ENCODE results near the gene MIDN.
A peak's percentile ranks its signal among the peaks of the same experiment; 100 is the strongest.

MIDN gene

DNA sequence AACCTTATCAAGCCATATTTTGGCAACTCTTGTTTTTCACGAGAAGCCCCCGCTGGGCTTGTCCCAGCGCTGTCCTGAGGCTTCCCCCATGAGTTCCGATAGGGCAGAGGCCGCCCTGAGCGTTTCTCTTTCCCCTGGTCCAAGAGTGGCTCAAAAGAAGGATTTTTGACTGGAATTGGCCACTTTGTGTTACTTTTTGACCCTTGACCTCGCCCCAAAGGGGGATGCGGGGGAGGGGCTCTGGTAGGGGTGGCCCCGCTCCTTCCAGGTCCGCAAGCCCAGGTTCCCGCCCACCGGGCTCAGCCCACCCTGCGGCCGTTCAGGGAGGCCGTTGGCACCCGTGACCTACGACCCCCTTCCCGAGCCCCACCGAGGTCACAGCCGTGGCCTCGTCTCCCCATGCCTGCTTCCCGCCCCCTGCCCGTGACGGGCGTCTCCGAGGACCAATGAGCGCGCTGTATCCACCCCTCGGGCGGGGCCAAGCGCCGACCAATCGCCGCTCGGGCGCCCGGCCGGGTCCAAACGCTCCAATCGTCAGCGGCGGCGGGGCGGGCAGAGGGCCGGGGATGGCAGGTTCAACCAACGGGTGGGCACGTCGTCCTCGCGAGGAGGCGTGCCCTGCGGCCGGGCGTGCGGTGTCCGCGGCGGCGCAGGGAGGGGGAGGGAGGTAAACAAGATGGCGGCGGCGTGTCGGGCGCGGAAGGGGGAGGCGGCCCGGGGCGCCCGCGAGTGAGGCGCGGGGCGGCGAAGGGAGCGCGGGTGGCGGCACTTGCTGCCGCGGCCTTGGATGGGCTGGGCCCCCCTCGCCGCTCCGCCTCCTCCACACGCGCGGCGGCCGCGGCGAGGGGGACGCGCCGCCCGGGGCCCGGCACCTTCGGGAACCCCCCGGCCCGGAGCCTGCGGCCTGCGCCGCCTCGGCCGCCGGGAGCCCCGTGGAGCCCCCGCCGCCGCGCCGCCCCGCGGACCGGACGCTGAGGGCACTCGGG, 43.0 kb upstream of the MIDN start, which contains the start of gene STK11:
Gene STK11 (plus strand): TSS at position 665 of the 986 bp plus-strand sequence. CDS start 1,136 bp downstream, outside the sequence.
- H3K4me1 ChIP-seq (ENCODE audit: control insufficient read depth in 2 of 2, insufficient read depth in 1 of 2, low read depth in 1 of 2, low read length in 2 of 2): peaks cover 13 to 18% of the 10 kb centered on the region in 2 donors
- H3K27ac ChIP-seq (replicated peaks; ENCODE audit: low read length): peak within 1 kb of the TSS; percentile 95
- peak within 1 kb of the TSS; percentile 97 for H3K23ac ChIP-seq (ENCODE audit: low read depth, low read length, poor library complexity)

DNA sequence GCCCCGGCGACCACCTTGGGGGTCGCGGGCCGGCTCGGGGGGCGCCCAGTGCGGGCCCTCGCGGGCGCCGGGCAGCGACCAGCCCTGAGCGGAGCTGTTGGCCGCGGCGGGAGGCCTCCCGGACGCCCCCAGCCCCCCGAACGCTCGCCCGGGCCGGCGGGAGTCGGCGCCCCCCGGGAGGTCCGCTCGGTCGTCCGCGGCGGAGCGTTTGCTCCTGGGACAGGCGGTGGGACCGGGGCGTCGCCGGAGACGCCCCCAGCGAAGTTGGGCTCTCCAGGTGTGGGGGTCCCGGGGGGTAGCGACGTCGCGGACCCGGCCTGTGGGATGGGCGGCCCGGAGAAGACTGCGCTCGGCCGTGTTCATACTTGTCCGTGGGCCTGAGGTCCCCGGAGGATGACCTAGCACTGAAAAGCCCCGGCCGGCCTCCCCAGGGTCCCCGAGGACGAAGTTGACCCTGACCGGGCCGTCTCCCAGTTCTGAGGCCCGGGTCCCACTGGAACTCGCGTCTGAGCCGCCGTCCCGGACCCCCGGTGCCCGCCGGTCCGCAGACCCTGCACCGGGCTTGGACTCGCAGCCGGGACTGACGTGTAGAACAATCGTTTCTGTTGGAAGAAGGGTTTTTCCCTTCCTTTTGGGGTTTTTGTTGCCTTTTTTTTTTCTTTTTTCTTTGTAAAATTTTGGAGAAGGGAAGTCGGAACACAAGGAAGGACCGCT, 42.1 kb upstream of the MIDN start:
- peaks cover 13 to 18% of the 10 kb centered on the region in 2 donors for H3K4me1 ChIP-seq (ENCODE audit: control insufficient read depth in 2 of 2, insufficient read depth in 1 of 2, low read depth in 1 of 2, low read length in 2 of 2)
- peak overlapping the region; percentile 71 for H3K18ac ChIP-seq (ENCODE audit: low read length)
- H2BK5ac ChIP-seq (ENCODE audit: low read length): peak overlapping the region; percentile 11
- H3K4me3 ChIP-seq (ENCODE audit: low read length in 2 of 2): peak overlapping the region; percentile 66 to 98
- peak overlapping the region; percentile 87 for H3K23ac ChIP-seq (ENCODE audit: low read depth, low read length, poor library complexity)
- no peak overlapping the region for H3K27ac ChIP-seq (replicated peaks; ENCODE audit: low read length)
- H4K91ac ChIP-seq (ENCODE audit: low read depth, low read length, poor library complexity): no peak overlapping the region
- H3K9ac ChIP-seq (ENCODE audit: low read depth, low read length, poor library complexity): peak overlapping the region; percentile 97
- peaks cover 31% of the 10 kb centered on the region for H3K79me1 ChIP-seq (ENCODE audit: low read depth, low read length)
- H2BK15ac ChIP-seq (ENCODE audit: low read length): no peak overlapping the region
- no peak overlapping the region for H4K8ac ChIP-seq (ENCODE audit: low read depth, low read length)
- no peak overlapping the region for H3K4ac ChIP-seq (ENCODE audit: low read length)
- peak overlapping the region; percentile 58 for H2AK5ac ChIP-seq (ENCODE audit: low read depth, low read length)
- WGBS, 2 donors (ENCODE audit: extremely low coverage in 2 of 2, insufficient read length in 2 of 2, insufficient replicate concordance in 1 of 2): no CpG with 5 or more reads among the region's 78 CpGs
- peak overlapping the region; percentile 52 for H2BK120ac ChIP-seq (ENCODE audit: low read depth, low read length)
- DNase-seq (ENCODE audit: low spot score): no peak
- H2BK12ac ChIP-seq (ENCODE audit: low read length): no peak overlapping the region
- no peaks in the 10 kb centered on the region for H3K9me3 ChIP-seq (replicated peaks in 1 of 2; ENCODE audit: control insufficient read depth in 2 of 2, insufficient read depth in 1 of 2, low read depth in 1 of 2, low read length in 2 of 2)
- H3K14ac ChIP-seq (ENCODE audit: low read length): no peak overlapping the region
- no peaks in the 10 kb centered on the region for H3K27me3 ChIP-seq (ENCODE audit: control insufficient read depth in 3 of 3, insufficient read depth in 3 of 3, low read depth in 1 of 3, low read length in 3 of 3)
- no peak overlapping the region for H2AFZ ChIP-seq (ENCODE audit: low read length)
- H3K4me2 ChIP-seq (ENCODE audit: insufficient read depth, low read length, poor library complexity, severe bottlenecking): peak overlapping the region; percentile 93
- H3K36me3 ChIP-seq (replicated peaks in 1 of 2; ENCODE audit: control insufficient read depth in 2 of 2, insufficient read depth in 2 of 2, low read length in 2 of 2): peaks cover 7 to 37% of the 10 kb centered on the region in 2 donors

More for the DNA sequence above, 43.0 kb upstream of the MIDN start, which contains the start of gene STK11:
- Histone ChIP-seq H2BK15ac (ENCODE audit: low read length) (no peak within 1 kb of the TSS), H3K4me3 (ENCODE audit: low read length in 2 of 2) (peak within 1 kb of the TSS; percentile 66 to 98), H3K4me2 (ENCODE audit: insufficient read depth, low read length, poor library complexity, severe bottlenecking) (peak within 1 kb of the TSS; percentile 93), H2BK120ac (ENCODE audit: low read depth, low read length) (peak within 1 kb of the TSS; percentile 52), H4K91ac (ENCODE audit: low read depth, low read length, poor library complexity) (no peak within 1 kb of the TSS), H2BK5ac (ENCODE audit: low read length) (no peak within 1 kb of the TSS), H3K14ac (ENCODE audit: low read length) (no peak within 1 kb of the TSS), H3K27me3 (ENCODE audit: control insufficient read depth in 3 of 3, insufficient read depth in 3 of 3, low read depth in 1 of 3, low read length in 3 of 3) (no peaks in the 10 kb centered on the region), H3K9ac (ENCODE audit: low read depth, low read length, poor library complexity) (peak within 1 kb of the TSS; percentile 81), H3K9me3 (replicated peaks in 1 of 2; ENCODE audit: control insufficient read depth in 2 of 2, insufficient read depth in 1 of 2, low read depth in 1 of 2, low read length in 2 of 2) (no peaks in the 10 kb centered on the region), H2AFZ (ENCODE audit: low read length) (peak within 1 kb of the TSS; percentile 81), H3K4ac (ENCODE audit: low read length) (no peak within 1 kb of the TSS), H2BK12ac (ENCODE audit: low read length) (no peak within 1 kb of the TSS), H3K79me1 (ENCODE audit: low read depth, low read length) (peaks cover 27% of the 10 kb centered on the region), H2AK5ac (ENCODE audit: low read depth, low read length) (peak within 1 kb of the TSS; percentile 58), H3K36me3 (replicated peaks in 1 of 2; ENCODE audit: control insufficient read depth in 2 of 2, insufficient read depth in 2 of 2, low read length in 2 of 2) (peaks cover 7 to 30% of the 10 kb centered on the region in 2 donors), H4K8ac (ENCODE audit: low read depth, low read length) (no peak within 1 kb of the TSS), H3K18ac (ENCODE audit: low read length) (peak within 1 kb of the TSS; percentile 90)
- DNase-seq (ENCODE audit: low spot score): peak; percentile 99
- no CpG with 5 or more reads among the region's 114 CpGs for WGBS, 2 donors (ENCODE audit: extremely low coverage in 2 of 2, insufficient read length in 2 of 2, insufficient replicate concordance in 1 of 2)

DNA sequence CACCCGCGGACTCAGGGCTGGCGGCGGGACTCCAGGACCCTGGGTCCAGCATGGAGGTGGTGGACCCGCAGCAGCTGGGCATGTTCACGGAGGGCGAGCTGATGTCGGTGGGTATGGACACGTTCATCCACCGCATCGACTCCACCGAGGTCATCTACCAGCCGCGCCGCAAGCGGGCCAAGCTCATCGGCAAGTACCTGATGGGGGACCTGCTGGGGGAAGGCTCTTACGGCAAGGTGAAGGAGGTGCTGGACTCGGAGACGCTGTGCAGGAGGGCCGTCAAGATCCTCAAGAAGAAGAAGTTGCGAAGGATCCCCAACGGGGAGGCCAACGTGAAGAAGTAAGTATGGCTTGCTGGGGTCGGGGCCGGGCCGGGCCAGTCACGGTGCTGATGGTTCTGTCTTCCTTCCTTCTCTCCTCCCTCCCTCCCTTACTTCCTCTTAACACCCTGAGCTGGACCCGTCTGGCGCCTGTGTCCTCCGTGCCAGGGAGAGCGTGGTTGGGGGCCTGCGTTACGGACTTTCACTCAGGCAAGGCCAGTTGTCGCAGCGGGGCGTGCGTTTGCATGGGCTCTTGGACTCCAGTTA, 41.4 kb upstream of the MIDN start:
- DNase-seq (ENCODE audit: low spot score): no peak
- Histone ChIP-seq H3K4ac (ENCODE audit: low read length) (no peak overlapping the region), H3K4me1 (ENCODE audit: control insufficient read depth in 2 of 2, insufficient read depth in 1 of 2, low read depth in 1 of 2, low read length in 2 of 2) (peaks cover 13 to 18% of the 10 kb centered on the region in 2 donors), H3K18ac (ENCODE audit: low read length) (peak overlapping the region; percentile 8), H2BK12ac (ENCODE audit: low read length) (no peak overlapping the region), H3K9me3 (replicated peaks in 1 of 2; ENCODE audit: control insufficient read depth in 2 of 2, insufficient read depth in 1 of 2, low read depth in 1 of 2, low read length in 2 of 2) (no peaks in the 10 kb centered on the region), H3K79me1 (ENCODE audit: low read depth, low read length) (peaks cover 36% of the 10 kb centered on the region), H2BK15ac (ENCODE audit: low read length) (no peak overlapping the region), H2AK5ac (ENCODE audit: low read depth, low read length) (peak overlapping the region; percentile 58), H3K9ac (ENCODE audit: low read depth, low read length, poor library complexity) (peak overlapping the region; percentile 97), H4K8ac (ENCODE audit: low read depth, low read length) (peak overlapping the region; percentile 72), H3K27ac (replicated peaks; ENCODE audit: low read length) (no peak overlapping the region), H3K23ac (ENCODE audit: low read depth, low read length, poor library complexity) (peak overlapping the region; percentile 87), H4K91ac (ENCODE audit: low read depth, low read length, poor library complexity) (no peak overlapping the region), H3K4me3 (ENCODE audit: low read length in 2 of 2) (peak overlapping the region; percentile 66 to 98), H3K36me3 (replicated peaks in 1 of 2; ENCODE audit: control insufficient read depth in 2 of 2, insufficient read depth in 2 of 2, low read length in 2 of 2) (peaks cover 7 to 44% of the 10 kb centered on the region in 2 donors), H2AFZ (ENCODE audit: low read length) (no peak overlapping the region), H3K27me3 (ENCODE audit: control insufficient read depth in 3 of 3, insufficient read depth in 3 of 3, low read depth in 1 of 3, low read length in 3 of 3) (no peaks in the 10 kb centered on the region), H2BK120ac (ENCODE audit: low read depth, low read length) (peak overlapping the region; percentile 52), H3K4me2 (ENCODE audit: insufficient read depth, low read length, poor library complexity, severe bottlenecking) (peak overlapping the region; percentile 93), H3K14ac (ENCODE audit: low read length) (peak overlapping the region; percentile 63), H2BK5ac (ENCODE audit: low read length) (peak overlapping the region; percentile 11)
- WGBS, 2 donors (ENCODE audit: extremely low coverage in 2 of 2, insufficient read length in 2 of 2, insufficient replicate concordance in 1 of 2): no CpG with 5 or more reads among the region's 38 CpGs

Data from neuronal stem cell (in vitro differentiated cells).